Cortex of kidney (tissue), 1 donor: ENCODE measurements around the gene SCAMP4.
A peak's percentile ranks its signal among the peaks of the same experiment; 100 is the strongest.

Source experiments
- DNase-seq: peaks from one replicate; lab custom pipeline; 2025; lab: John Stamatoyannopoulos, UW

The SCAMP4 gene

DNA sequence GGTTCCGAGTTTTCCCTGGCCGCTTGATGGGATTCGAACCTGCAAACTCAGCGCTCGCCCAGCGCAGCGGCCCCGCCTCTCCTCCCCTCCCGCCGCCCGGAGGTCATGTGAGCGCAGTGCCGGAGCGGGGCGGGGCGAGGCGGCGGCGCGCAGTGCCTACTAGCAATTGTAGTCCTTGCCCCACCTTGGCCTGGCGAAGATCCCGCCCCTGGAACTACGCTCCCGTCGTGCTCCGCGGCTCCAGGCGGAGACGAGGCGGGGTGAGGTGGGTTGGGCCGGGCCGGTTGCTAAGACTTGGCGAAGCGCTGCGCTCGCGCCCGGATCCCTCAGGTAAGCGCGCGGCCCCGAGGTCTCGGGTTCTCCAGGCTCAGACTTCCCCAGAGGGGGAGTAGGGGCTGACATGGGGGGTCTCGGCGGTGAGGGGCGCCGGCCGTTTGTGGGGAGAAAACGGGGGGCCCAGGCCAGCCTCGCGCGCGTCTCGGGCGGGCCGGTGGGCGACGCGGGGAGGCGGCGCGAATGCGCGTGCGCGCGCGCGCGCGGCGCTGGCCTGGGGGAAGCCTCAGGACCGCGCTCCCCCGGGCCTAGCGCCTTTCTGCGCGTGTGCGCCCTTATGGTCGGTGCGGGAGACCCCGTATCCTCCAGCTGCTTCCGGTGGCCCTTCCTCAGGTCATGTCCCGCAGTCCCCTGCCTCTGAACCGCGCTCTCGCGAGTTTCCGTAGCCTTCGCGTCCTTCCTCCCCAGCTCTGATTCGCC is at the start of gene SCAMP4, which contains the start of gene ADAT3:
Gene SCAMP4, plus strand, starts transcription at position 290 of the 753 bp plus-strand sequence. CDS start 9,621 bp downstream, outside the sequence.
Gene ADAT3, plus strand, starts transcription at position 290 of the 753 bp plus-strand sequence. CDS start 6,649 bp downstream, outside the sequence.
- DNase-seq = peak; percentile 85

GRCh38 chr19:1855828-1856255 is 49.4 kb upstream of the SCAMP4 start:
- DNase-seq = no peak

DNA sequence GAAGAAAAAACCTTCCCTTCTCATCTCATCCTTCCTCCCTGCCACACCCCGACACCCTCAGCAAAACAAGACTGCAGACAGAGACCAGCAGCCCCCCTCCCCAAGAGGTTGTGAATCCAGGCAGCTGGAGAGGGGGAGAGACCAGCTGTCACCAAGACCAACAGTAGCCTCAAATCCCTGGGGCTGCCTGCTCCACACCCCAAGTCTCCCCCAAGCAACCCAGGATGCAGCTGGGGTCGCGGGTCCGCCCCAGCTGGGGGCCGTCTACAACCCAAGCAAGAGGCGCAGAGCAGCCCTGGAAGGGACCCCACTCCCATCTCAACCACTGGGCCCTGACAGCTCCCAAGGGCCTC is 48.9 kb upstream of the SCAMP4 start:
- DNase-seq = no peak

GRCh38 chr19:1856698-1857603 is 48.2 kb upstream of the SCAMP4 start:
- DNase-seq = no peak

- DNase-seq = no peak
Measured at GRCh38 chr19:1857648-1858326, 47.4 kb upstream of the SCAMP4 start.

DNA sequence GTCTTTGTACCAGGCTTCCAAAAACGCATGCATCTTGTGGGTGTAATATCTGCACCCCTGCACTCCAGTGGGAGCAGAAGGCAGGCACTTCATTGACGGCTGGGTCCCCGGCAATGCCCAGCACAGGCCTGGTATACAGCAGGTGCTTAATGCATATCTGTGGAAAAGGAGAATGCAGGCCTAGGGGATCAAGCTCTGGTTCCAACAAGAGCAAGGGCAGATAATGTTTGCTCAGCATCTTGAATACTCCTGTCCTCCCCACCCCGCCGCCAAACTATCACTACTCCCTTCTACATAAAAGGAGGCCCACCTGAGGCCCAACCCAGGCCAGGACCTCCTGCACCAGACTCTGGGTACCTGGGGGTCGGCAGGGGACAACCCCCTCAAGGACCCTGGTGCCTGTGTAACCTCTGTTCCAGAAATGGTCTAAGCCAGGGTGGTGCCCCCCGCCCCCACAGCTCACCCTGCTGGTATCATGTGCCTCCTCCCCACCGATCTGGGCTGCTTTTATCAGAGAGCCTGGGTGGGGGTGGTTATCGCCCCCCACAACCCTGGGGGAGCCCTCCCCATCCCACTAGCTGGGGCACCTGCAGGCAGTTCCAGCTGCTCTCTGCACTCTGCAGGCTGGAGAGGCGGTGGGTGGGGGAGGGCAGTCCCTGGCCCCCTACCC is 46.7 kb upstream of the SCAMP4 start:
- DNase-seq = no peak

DNA sequence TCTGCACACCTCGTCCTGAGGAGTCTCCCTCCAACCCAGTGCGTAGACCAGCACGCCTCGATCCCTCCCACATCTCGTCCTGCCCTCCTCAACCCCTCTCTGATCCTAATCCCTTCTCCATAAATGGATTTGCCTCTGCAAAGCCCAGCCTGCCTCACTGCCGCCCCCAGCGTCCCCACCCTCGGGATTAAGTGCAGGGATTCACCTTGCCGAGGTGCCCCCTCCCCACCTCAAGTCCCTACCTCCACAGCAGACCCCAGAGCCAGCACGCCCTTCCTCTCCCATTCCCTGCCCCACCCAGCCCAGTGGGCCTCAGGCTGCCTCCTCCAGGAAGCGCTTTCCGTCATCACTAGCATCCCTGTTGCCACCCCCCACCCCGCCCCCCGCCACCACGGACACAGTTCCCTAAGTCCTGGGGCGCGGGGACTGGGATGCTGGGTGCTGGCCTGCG is 45.8 kb upstream of the SCAMP4 start:
- no peak for DNase-seq

GRCh38 chr19:1860042-1860775 is 45.0 kb upstream of the SCAMP4 start:
- no peak for DNase-seq

DNA sequence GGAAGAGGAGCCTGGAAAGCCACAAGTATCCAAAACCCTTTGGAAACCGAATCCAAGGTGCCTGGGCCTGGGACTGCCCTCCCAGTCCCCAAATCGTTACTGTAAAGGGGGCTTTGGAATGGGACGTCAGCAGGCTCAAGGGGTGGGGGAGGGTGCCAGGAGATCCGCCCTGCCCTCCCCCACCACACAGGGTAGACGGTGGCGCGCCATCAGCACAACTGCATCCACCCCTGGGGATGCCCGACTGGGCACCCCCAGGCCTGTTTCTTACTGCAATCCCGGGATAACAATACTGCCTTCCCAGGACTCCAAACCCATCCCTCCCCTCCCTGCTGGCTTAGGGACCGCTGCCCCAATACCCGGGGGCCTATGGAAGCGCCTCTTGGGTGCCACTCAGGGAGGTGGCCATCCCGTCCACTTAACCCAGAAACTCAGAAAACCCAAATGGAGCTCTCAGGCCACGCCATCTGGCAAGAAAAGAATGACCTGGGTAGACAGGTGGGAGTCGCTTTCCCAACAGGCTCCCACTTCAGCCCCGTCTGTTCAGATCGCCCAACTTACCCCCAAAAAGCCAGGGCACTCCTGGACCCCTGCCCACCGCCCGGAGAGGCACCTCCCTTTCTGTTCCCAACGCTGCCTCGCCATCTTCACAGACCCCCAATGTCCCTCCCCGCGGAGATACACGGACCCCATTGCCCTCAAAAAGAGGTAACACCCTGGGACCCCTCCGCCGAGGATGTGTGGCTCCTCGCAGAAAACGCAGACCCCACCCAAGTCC is 44.2 kb upstream of the SCAMP4 start:
- no peak for DNase-seq

DNA sequence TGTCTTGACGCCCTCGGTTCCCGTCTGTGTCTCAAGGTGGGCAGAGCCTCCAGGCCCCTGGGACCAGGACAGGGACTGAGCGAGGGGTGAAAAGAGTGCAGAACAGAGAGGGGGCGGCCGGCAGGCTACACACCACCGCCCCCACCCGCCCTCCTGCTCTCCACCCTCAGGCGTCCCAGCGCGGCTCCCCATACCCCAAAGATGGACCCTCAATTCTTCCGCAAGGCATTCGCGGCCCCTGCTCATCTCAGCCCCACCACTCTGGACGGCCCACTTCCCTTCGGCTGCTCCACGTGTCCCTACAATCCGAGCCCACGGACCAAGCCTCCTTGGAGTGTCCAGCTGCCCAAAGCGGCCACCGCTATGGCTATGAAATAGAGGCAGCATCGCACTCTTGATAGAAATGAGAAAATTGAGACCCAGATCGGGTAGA is 43.6 kb upstream of the SCAMP4 start:
- no peak for DNase-seq

DNA sequence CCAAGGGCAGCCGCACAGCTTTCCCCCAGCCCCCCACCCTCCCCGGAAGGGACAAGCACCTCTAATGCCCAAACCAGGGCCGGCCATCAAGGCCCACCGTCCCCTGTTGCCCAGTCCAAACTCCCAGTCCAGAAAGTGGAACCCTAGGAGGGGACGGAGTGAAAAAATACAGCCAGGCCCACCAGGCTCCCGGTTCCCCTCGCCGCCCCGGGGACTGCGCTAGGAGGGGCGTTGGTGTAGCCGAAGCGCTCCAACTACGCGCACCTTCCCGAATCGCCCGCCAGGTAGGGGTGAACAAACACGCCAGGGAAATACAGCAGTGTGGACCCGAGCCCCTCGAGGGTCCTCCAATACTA is 43.2 kb upstream of the SCAMP4 start:
- no peak for DNase-seq

DNA sequence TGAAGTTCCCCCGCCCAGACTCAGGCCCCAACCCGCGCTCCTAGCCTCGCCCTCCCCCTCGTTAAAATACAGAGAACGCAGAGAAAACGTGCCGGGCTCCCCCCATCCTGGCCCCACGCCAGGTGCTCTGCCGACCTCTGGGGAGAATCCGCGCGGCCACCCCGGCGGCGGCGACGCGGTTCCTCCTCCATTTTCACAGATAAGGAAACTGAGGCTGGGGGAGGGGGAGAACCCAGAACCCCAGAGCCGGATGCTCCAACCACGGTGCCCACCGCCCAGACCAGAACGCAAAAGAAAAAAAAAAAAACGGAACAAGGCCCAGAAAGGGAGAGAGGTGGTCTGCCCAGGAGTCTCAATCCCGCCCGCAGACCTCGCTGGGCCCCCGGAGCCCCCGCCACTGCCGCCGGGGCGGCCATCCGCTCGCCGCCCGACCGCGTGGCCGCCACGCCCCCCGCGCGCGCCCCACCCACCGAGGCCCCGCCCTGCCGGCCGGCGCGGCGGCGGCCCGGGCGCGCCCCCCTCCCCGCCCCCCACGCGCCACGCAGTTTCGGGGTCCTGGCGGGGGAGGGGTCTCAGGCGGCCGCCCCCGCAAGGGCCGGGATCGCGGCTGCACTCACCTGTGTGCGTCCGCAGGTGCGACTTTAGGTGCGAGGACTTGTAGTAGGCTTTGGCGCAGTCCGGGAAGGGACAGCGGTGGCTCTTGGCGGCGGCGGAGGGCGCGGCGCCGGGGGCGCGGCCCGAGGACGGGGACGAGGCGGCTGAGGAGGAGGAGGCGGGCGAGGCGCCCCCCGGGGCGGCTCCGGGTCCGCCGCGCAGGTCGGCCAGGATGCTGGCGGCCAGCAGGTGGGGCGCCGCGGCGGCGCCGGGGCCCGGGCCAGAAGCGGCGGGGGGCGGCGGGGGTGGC is 42.5 kb upstream of the SCAMP4 start:
- DNase-seq = no peak

DNA sequence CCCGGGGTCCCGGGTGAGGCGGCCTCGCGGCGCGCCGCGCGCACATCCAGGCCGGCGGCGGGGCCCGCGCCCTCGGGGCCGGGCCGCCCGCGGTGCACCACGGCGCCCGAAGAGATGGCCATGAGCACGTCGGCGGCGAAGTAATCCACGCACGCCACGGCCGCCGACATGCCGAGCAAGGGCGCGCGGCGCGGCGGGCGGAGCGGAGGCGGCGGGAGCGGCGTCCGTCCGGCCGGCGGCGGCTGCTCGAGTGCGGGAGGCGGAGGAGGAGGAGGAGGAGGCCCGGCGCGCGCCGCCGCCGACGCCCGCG is 41.9 kb upstream of the SCAMP4 start, which contains the start of gene KLF16:
Gene KLF16, minus strand, starts transcription at position 252 of the 310 bp plus-strand sequence. Its CDS starts 82 bp downstream, at position 170.
- DNase-seq = no peak

DNA sequence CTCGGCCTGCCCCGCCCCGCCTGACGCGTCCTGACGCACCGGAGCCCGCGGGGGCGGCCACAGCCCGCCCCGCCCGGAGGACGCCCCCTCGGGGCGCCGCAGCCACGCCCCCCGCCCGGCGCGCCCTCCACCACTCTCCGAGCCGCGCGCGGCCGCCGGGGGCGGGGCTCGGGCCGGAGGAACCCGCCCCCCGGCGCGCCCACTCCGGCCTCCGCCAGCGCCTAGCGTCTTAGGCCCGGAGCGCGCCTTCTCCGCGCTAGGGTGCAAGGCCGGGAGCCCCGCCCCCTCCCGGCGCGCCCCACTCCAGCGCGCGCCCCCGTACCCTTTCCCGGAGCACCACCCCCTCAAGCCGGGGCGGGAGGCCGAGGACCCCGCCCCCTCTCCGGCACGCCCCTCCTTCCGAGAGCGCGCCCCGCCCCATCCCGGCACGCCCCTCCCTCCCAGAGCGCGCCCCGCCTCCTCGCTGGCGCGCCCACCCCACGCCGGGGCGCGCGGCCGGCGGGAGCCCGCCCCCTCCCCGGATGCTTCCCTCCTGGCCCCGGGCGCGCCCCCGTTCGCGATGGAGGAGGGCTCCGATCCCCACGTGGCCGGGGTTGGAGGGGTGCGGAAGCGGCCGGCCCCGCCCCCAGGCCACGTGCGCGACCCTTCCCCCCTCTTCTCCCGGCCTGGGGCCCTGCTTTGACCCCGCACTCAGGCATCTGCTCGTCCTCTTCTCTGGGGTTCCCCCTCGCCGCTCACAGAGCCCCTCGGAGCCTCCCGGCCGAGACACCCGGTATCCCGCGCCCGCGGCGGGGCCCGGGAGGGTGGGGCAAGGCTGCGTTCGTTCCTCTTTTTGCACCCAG is 41.3 kb upstream of the SCAMP4 start:
- DNase-seq = no peak

DNA sequence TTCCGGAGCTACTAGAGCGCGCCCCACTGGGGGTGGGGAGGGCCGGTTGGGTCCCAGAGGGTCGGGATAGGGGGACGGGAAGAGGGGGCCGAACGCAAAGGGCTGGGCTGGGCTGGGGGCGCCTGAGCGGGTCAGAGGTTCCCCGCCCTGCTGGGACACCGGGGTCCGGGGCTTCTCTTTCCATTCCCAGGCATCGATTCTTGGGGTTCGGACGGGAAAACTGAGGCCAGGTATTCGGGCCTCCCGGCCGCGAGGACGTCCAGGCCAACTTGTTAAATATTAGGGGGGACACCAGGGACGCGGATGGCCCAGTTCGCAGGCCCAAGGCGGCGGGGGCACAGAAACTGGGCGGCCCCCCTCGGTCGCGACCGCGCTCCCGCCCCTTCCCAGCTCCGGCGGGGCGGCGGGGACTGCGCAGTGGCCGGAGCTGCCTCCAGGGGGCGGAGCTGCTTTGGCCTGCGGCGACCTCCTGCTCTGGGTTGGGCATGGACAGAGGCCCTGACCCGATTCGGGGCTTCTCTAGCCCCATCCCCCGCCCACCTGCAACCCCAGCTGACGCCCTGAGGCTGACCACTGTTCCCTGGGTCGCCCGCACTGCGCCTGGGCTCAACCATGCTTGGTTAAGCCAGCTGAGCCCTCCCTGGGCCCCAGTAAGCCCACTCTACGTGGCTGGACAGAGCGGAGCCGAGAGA is 40.6 kb upstream of the SCAMP4 start:
- DNase-seq = no peak

GRCh38 chr19:1865172-1866010 is 39.8 kb upstream of the SCAMP4 start:
- DNase-seq = no peak
